NCI-H2171 (cell line): ENCODE measurements around the gene AJM1.
"Not testable (repeated sequence)": the region's sequence is repeated elsewhere in the genome, so short reads cannot be mapped to it uniquely, and the experiment has no call there.

Experiments
- DNase-seq: peaks from one replicate; lab custom pipeline; 2025; lab: John Stamatoyannopoulos, UW

AJM1 gene

GRCh38 chr9:136856541-136857141, 14.4 kb downstream of the AJM1 start:
- DNase-seq: no peak

- no peak for DNase-seq
These were observed 14.9 kb downstream of the AJM1 start for GRCh38 chr9:136857166-136857565.

GRCh38 chr9:136857581-136858412, 15.5 kb downstream of the AJM1 start:
- no peak for DNase-seq

- no peak for DNase-seq
These were observed 16.2 kb downstream of the AJM1 start for GRCh38 chr9:136858452-136858843.

GRCh38 chr9:136858844-136859757, 16.8 kb downstream of the AJM1 start:
- DNase-seq: no peak

GRCh38 chr9:136860529-136860928, 18.3 kb downstream of the AJM1 start:
- DNase-seq: no peak

GRCh38 chr9:136860933-136861873, 18.9 kb downstream of the AJM1 start:
- no peak for DNase-seq

GRCh38 chr9:136861874-136862457, 19.7 kb downstream of the AJM1 start:
- no peak for DNase-seq

GRCh38 chr9:136862849-136863622, 20.8 kb downstream of the AJM1 start:
- no peak for DNase-seq

- no peak for DNase-seq
These were observed 21.5 kb downstream of the AJM1 start for GRCh38 chr9:136863623-136864273.

- DNase-seq: no peak
These were observed 22.9 kb downstream of the AJM1 start for GRCh38 chr9:136865041-136865767.

- no peak for DNase-seq
These were observed 23.5 kb downstream of the AJM1 start for GRCh38 chr9:136865768-136866103.

GRCh38 chr9:136866898-136867421, 24.7 kb downstream of the AJM1 start:
- not testable (repeated sequence) for DNase-seq

- DNase-seq: no peak
These were observed 25.2 kb downstream of the AJM1 start for GRCh38 chr9:136867480-136867879.

GRCh38 chr9:136867917-136868316, 25.6 kb downstream of the AJM1 start:
- no peak for DNase-seq

GRCh38 chr9:136868644-136869043, 26.4 kb downstream of the AJM1 start:
- DNase-seq: no peak

GRCh38 chr9:136869611-136870010, 27.3 kb downstream of the AJM1 start:
- not testable (repeated sequence) for DNase-seq

GRCh38 chr9:136875155-136875554, 32.9 kb downstream of the AJM1 start:
- no peak for DNase-seq

GRCh38 chr9:136876476-136876875, 34.2 kb downstream of the AJM1 start:
- DNase-seq: no peak
